ENCODE results near the gene PTPRO. TPM values are rescaled to one million over a fixed set of nuclear protein-coding genes. Genes with fewer than 3 reads are reported as not detected.

The PTPRO gene
- total RNA-seq (1.3 TPM), polyA plus RNA-seq (ENCODE audit: insufficient read depth in 1 of 8, insufficient read length in 8 of 8, low replicate concordance in 1 of 8) (1 to 10 TPM in 4 of 8 donors, under 1 TPM in 4; 0.74 to 1.5 (median 0.96) TPM)
- long read RNA-seq, donor 1: 0 reads
- long read RNA-seq, donor 2: 0 reads
- long read RNA-seq, donor 3: 0 reads
- long read RNA-seq, donor 4: 0 reads
- long read RNA-seq, donor 5: 0 reads
- long read RNA-seq, donor 6: 0 reads
- long read RNA-seq, donor 7: 0 reads
- long read RNA-seq, donor 8: 0 reads
- long read RNA-seq, donor 9: 0 reads
- long read RNA-seq, donor 10: 0 reads
- long read RNA-seq, donor 11: 0 reads

DNA sequence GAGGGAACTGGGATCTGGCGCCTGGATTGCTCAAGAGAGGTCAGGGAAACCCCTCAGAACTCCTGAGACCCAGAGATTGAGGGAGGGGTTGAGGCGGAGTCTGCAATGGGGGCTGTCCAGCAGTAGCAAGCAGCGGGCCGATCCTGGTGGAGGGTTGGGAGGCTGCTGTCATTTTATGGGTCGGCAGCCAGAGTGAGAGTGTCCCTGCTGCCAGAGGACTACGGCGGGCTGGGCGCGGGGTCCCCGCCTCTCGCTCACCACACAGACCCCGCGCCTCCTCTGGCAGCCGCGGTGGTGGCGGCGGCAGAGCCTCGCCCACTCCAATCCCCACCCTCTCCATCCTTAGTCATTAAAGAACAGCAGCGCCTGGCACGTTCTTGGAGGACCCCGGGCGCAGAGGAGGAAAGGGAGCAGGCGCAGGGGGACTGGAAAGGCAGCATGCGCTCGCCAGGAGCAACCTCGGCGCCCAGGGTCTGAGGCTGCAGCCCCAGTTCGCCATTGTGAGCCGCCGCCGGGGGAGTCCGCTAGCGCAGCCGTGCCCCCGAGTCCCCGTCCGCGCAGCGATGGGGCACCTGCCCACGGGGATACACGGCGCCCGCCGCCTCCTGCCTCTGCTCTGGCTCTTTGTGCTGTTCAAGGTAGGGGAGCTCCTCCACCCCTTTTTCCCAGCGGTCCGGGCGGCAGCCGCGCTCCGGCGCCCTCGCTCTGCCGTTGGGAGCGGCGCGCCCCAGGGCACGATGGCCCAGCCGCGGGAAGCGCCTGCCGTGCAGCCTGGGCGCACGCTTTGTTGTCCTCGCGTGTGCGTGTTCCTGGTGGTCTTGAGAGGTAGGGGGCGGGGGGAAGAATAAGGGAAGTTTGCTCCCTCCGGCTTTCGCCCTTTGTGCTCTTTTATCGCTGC, at the start of gene PTPRO:
Gene PTPRO, plus strand, starts transcription at position 345 of the 898 bp plus-strand sequence.
- Histone ChIP-seq H3K36me3 (ENCODE audit: control insufficient read depth, insufficient read depth, low read length) (no peaks in the 10 kb centered on the region), H3K27ac (ENCODE audit: low read length) (no peak within 1 kb of the TSS), H3K4me3 (ENCODE audit: low read length) (peak within 1 kb of the TSS; percentile 33), H3K9me3 (replicated peaks; ENCODE audit: control insufficient read depth, low read depth, low read length) (no peaks in the 10 kb centered on the region), H3K4me1 (ENCODE audit: control insufficient read depth, insufficient read depth, low read length) (peaks cover 10% of the 10 kb centered on the region), H3K27me3 (ENCODE audit: control insufficient read depth, insufficient read depth, low read length) (peaks cover 14% of the 10 kb centered on the region)
- WGBS (ENCODE audit: insufficient coverage): under 1% methylated on average over 44 of the region's 70 CpGs
- peak; percentile 18 for DNase-seq

DNA sequence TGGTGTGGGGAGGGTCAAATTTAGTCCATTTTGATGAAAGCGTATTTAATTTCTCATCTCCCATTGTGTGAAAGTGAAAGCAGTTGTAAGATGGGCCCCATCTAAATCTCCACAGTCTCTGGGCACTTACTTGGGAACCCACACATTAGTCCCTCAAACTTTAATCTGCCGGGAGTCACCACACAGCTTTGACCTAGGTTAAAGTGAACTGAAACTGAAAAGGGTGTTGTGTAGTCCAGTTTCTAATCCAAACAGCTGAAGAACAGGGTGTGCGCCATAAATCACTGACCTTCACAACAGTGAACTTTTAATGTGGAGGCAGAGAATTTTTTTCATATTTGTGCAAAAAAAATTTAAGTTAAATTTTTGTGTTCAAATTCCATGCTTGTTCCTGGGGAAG, 48.4 kb upstream of the PTPRO start:
- no CpG with 5 or more reads among the region's 3 CpGs for WGBS (ENCODE audit: insufficient coverage)
- H3K27me3 ChIP-seq (ENCODE audit: control insufficient read depth, insufficient read depth, low read length): no peaks in the 10 kb centered on the region
- no peak overlapping the region for H3K27ac ChIP-seq (ENCODE audit: low read length)
- H3K4me3 ChIP-seq (ENCODE audit: low read length): no peak overlapping the region
- no peaks in the 10 kb centered on the region for H3K9me3 ChIP-seq (replicated peaks; ENCODE audit: control insufficient read depth, low read depth, low read length)
- DNase-seq: no peak
- H3K36me3 ChIP-seq (ENCODE audit: control insufficient read depth, insufficient read depth, low read length): no peaks in the 10 kb centered on the region
- peaks cover 2% of the 10 kb centered on the region for H3K4me1 ChIP-seq (ENCODE audit: control insufficient read depth, insufficient read depth, low read length)

- Histone ChIP-seq H3K36me3 (ENCODE audit: control insufficient read depth, insufficient read depth, low read length) (no peaks in the 10 kb centered on the region), H3K9me3 (replicated peaks; ENCODE audit: control insufficient read depth, low read depth, low read length) (no peaks in the 10 kb centered on the region), H3K27ac (ENCODE audit: low read length) (no peak overlapping the region), H3K4me3 (ENCODE audit: low read length) (no peak overlapping the region), H3K4me1 (ENCODE audit: control insufficient read depth, insufficient read depth, low read length) (peaks cover 9% of the 10 kb centered on the region), H3K27me3 (ENCODE audit: control insufficient read depth, insufficient read depth, low read length) (no peaks in the 10 kb centered on the region)
- no peak for DNase-seq
- WGBS (ENCODE audit: insufficient coverage): 79% methylated on average over 2 of the region's 3 CpGs
These were observed 47.7 kb upstream of the PTPRO start for GRCh38 chr12:15274561-15274967.

- H3K27me3 ChIP-seq (ENCODE audit: control insufficient read depth, insufficient read depth, low read length): no peaks in the 10 kb centered on the region
- no peak overlapping the region for H3K4me3 ChIP-seq (ENCODE audit: low read length)
- H3K4me1 ChIP-seq (ENCODE audit: control insufficient read depth, insufficient read depth, low read length): peaks cover 10% of the 10 kb centered on the region
- no peaks in the 10 kb centered on the region for H3K36me3 ChIP-seq (ENCODE audit: control insufficient read depth, insufficient read depth, low read length)
- H3K9me3 ChIP-seq (replicated peaks; ENCODE audit: control insufficient read depth, low read depth, low read length): no peaks in the 10 kb centered on the region
- DNase-seq: peak; percentile 80
- WGBS (ENCODE audit: insufficient coverage): 89% methylated on average over 2 of the region's 8 CpGs
- no peak overlapping the region for H3K27ac ChIP-seq (ENCODE audit: low read length)
These were observed 46.1 kb upstream of the PTPRO start for GRCh38 chr12:15276088-15276698.

GRCh38 chr12:15278816-15279658, 43.3 kb upstream of the PTPRO start:
- 3% methylated on average over 6 of the region's 10 CpGs for WGBS (ENCODE audit: insufficient coverage)
- H3K27ac ChIP-seq (ENCODE audit: low read length): peak overlapping the region; percentile 33

DNA sequence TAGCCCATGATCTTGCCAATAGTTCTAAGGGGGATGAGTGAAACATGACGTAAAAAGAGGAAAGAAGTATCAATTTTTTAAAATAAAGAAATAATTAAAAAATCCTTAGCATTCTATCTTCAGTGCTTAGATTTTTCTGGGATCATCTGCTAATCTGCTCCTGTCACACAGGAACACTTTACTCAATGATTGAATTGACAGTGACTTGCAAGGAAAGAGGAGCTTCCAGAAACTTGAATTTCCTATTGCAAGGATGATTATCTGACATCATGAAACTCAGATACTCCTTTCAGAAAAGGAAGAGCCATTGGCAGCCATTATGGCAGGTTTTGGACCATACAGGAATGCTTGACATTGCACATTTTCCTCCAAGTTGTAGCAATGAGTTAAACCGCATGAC, 41.4 kb upstream of the PTPRO start:
- Histone ChIP-seq H3K4me1 (ENCODE audit: control insufficient read depth, insufficient read depth, low read length) (peaks cover 10% of the 10 kb centered on the region), H3K27ac (ENCODE audit: low read length) (no peak overlapping the region), H3K36me3 (ENCODE audit: control insufficient read depth, insufficient read depth, low read length) (no peaks in the 10 kb centered on the region), H3K4me3 (ENCODE audit: low read length) (no peak overlapping the region), H3K9me3 (replicated peaks; ENCODE audit: control insufficient read depth, low read depth, low read length) (no peaks in the 10 kb centered on the region), H3K27me3 (ENCODE audit: control insufficient read depth, insufficient read depth, low read length) (no peaks in the 10 kb centered on the region)
- no peak for DNase-seq
- no CpG with 5 or more reads among the region's 2 CpGs for WGBS (ENCODE audit: insufficient coverage)

More at GRCh38 chr12:15278816-15279658, 43.3 kb upstream of the PTPRO start:
- Histone ChIP-seq H3K4me1 (ENCODE audit: control insufficient read depth, insufficient read depth, low read length) (peaks cover 10% of the 10 kb centered on the region), H3K4me3 (ENCODE audit: low read length) (no peak overlapping the region), H3K9me3 (replicated peaks; ENCODE audit: control insufficient read depth, low read depth, low read length) (no peaks in the 10 kb centered on the region), H3K36me3 (ENCODE audit: control insufficient read depth, insufficient read depth, low read length) (no peaks in the 10 kb centered on the region), H3K27me3 (ENCODE audit: control insufficient read depth, insufficient read depth, low read length) (no peaks in the 10 kb centered on the region)
- DNase-seq: peak; percentile 93

GRCh38 chr12:15289192-15289591, 33.1 kb upstream of the PTPRO start:
- WGBS (ENCODE audit: insufficient coverage): no CpG with 5 or more reads among the region's 1 CpG

DNA sequence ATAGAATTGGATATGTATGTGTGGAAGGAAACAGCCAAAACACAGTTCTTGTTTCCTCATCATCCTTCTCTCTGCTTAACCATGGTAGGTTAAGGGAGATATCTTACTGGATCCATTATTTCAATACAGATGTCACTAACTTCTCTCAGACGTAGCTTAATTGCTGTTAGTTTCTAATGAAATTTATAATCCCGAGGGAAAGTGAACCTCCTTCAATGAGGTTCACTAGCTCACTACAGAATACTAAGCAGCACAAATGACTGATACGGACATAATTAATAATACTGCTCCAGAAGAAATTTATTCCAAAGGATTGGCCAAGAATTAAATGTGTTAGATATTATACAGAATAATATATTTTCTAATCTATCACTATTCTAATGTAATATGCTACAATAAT, 28.6 kb upstream of the PTPRO start:
- no peaks in the 10 kb centered on the region for H3K36me3 ChIP-seq (ENCODE audit: control insufficient read depth, insufficient read depth, low read length)
- H3K4me3 ChIP-seq (ENCODE audit: low read length): no peak overlapping the region
- no peak for DNase-seq
- H3K9me3 ChIP-seq (replicated peaks; ENCODE audit: control insufficient read depth, low read depth, low read length): no peaks in the 10 kb centered on the region
- H3K27ac ChIP-seq (ENCODE audit: low read length): no peak overlapping the region
- WGBS (ENCODE audit: insufficient coverage): no CpG with 5 or more reads among the region's 3 CpGs
- no peaks in the 10 kb centered on the region for H3K27me3 ChIP-seq (ENCODE audit: control insufficient read depth, insufficient read depth, low read length)
- H3K4me1 ChIP-seq (ENCODE audit: control insufficient read depth, insufficient read depth, low read length): no peaks in the 10 kb centered on the region

More at GRCh38 chr12:15289192-15289591, 33.1 kb upstream of the PTPRO start:
- Histone ChIP-seq H3K9me3 (replicated peaks; ENCODE audit: control insufficient read depth, low read depth, low read length) (no peaks in the 10 kb centered on the region), H3K4me3 (ENCODE audit: low read length) (no peak overlapping the region), H3K36me3 (ENCODE audit: control insufficient read depth, insufficient read depth, low read length) (no peaks in the 10 kb centered on the region), H3K27ac (ENCODE audit: low read length) (no peak overlapping the region), H3K4me1 (ENCODE audit: control insufficient read depth, insufficient read depth, low read length) (no peaks in the 10 kb centered on the region), H3K27me3 (ENCODE audit: control insufficient read depth, insufficient read depth, low read length) (no peaks in the 10 kb centered on the region)
- DNase-seq: no peak

DNA sequence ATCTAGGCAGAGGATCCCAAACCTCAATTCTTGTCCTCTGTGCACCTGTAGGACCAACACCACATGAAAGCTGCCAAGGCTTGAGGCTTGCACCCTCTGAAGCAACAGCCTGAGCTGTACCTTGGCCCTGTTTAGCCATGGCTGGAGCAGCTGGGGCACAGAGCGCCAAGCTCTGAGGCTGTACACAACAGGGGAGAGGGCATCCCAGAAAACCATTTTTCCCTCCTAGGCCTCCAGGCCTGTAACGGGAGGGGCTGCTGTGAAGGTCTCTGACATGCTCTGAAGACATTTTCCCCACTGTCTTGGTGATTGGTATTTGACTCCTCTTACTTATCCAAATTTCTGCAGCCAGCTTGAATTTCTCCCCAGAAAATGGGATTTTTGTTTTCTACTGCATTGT, 22.4 kb upstream of the PTPRO start:
- Histone ChIP-seq H3K27me3 (ENCODE audit: control insufficient read depth, insufficient read depth, low read length) (no peaks in the 10 kb centered on the region), H3K27ac (ENCODE audit: low read length) (no peak overlapping the region), H3K9me3 (replicated peaks; ENCODE audit: control insufficient read depth, low read depth, low read length) (peaks cover 5% of the 10 kb centered on the region), H3K4me1 (ENCODE audit: control insufficient read depth, insufficient read depth, low read length) (no peaks in the 10 kb centered on the region), H3K4me3 (ENCODE audit: low read length) (no peak overlapping the region), H3K36me3 (ENCODE audit: control insufficient read depth, insufficient read depth, low read length) (no peaks in the 10 kb centered on the region)
- no CpG with 5 or more reads among the region's 2 CpGs for WGBS (ENCODE audit: insufficient coverage)
- DNase-seq: no peak

All from muscle of leg (tissue), 16 donors.